Measurements from ENCODE around the gene ZSCAN20. TPM values are rescaled to one million over a fixed set of nuclear protein-coding genes. Genes with fewer than 3 reads are reported as not detected.

ZSCAN20 gene
- total RNA-seq, 1 donor from 2014 or later = 14.8 TPM

DNA sequence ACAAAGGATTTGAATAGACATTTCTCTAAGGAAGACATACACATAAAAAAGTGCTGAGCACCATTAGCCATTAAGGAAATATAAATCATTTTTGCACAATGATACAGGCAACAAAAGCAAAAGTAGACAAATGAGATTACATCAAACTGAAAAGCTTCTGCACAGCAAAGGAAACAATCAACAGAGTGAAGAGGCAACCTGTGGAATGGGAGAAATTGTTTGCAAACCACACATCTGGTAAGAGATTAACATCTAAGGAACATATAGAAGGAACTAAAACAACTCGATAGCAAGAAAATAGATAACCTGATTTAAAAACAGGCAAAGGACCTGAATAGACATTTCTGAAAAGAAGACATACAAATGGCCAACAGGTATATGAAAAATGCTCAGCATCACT, 57.5 kb downstream of the ZSCAN20 start:
- DNase-seq (ENCODE audit: low spot score) = no peak
- no peak overlapping the region for H3K4me2 ChIP-seq
- H4K20me1 ChIP-seq (ENCODE audit: low read depth) = no peaks in the 10 kb centered on the region
- H3K4me3 ChIP-seq = no peak overlapping the region
- H3K4me3 Mint-ChIP-seq = no peak overlapping the region
- TF ChIP-seq EZH2 (IDR thresholded peaks at IDR 0.05) (no peak), EZH2phosphoT487 (IDR thresholded peaks at IDR 0.05) (no peak)
- TF ChIP-seq, protein P1, sequence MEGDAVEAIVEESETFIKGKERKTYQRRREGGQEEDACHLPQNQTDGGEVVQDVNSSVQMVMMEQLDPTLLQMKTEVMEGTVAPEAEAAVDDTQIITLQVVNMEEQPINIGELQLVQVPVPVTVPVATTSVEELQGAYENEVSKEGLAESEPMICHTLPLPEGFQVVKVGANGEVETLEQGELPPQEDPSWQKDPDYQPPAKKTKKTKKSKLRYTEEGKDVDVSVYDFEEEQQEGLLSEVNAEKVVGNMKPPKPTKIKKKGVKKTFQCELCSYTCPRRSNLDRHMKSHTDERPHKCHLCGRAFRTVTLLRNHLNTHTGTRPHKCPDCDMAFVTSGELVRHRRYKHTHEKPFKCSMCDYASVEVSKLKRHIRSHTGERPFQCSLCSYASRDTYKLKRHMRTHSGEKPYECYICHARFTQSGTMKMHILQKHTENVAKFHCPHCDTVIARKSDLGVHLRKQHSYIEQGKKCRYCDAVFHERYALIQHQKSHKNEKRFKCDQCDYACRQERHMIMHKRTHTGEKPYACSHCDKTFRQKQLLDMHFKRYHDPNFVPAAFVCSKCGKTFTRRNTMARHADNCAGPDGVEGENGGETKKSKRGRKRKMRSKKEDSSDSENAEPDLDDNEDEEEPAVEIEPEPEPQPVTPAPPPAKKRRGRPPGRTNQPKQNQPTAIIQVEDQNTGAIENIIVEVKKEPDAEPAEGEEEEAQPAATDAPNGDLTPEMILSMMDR (IDR thresholded peaks at IDR 0.05) = no peak
- no peak overlapping the region for H3K27ac ChIP-seq
- no peak overlapping the region for H3K9ac ChIP-seq
- H2AFZ ChIP-seq (replicated peaks) = no peak overlapping the region
- no peaks in the 10 kb centered on the region for H3K36me3 ChIP-seq
- H3K9me3 ChIP-seq (ENCODE audit: low read depth) = no peaks in the 10 kb centered on the region
- H3K79me2 ChIP-seq (ENCODE audit: low read depth) = no peaks in the 10 kb centered on the region
- H3K36me3 Mint-ChIP-seq = no peaks in the 10 kb centered on the region
- H3K27me3 Mint-ChIP-seq (ENCODE audit: insufficient read depth, low read depth) = peaks cover 2% of the 10 kb centered on the region
- H3F3A ChIP-seq (ENCODE audit: low read depth) = no peaks in the 10 kb centered on the region
- H3K27ac Mint-ChIP-seq = no peak overlapping the region
- peaks cover 4% of the 10 kb centered on the region for H3K4me1 Mint-ChIP-seq
- no peaks in the 10 kb centered on the region for H3K4me1 ChIP-seq
- no peaks in the 10 kb centered on the region for H3K27me3 ChIP-seq
- H3K9me3 Mint-ChIP-seq = no peaks in the 10 kb centered on the region

DNA sequence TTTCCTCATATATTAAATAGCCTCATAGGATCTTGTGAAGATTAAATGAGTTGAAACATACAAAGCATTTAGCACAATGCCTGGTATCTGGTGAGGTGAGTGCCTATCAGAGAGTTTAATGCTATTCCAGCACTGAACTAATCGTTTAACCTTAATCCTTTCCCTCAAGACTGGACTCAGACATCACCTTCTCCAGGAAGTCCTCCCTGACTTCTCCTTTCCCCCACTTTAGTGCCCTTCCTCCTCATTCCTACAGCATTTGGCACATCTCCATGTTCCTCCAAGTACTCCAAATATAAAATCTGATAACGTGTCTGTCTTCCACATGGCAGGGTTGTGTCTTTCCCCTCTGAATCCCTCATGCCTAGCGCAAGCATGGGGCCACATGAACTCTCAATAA, 59.8 kb downstream of the ZSCAN20 start:
- no peak overlapping the region for H3K9ac ChIP-seq
- H3K9me3 Mint-ChIP-seq = no peaks in the 10 kb centered on the region
- no peak overlapping the region for H3K4me2 ChIP-seq
- H3K36me3 ChIP-seq = no peaks in the 10 kb centered on the region
- H4K20me1 ChIP-seq (ENCODE audit: low read depth) = no peaks in the 10 kb centered on the region
- TF ChIP-seq EZH2 (IDR thresholded peaks at IDR 0.05) (no peak), EZH2phosphoT487 (IDR thresholded peaks at IDR 0.05) (no peak)
- TF ChIP-seq, protein P1 (IDR thresholded peaks at IDR 0.05) = no peak
- peaks cover 2% of the 10 kb centered on the region for H3K27me3 Mint-ChIP-seq (ENCODE audit: insufficient read depth, low read depth)
- H3K4me1 Mint-ChIP-seq = peaks cover 4% of the 10 kb centered on the region
- no peaks in the 10 kb centered on the region for H3K9me3 ChIP-seq (ENCODE audit: low read depth)
- H3K27ac ChIP-seq = no peak overlapping the region
- H3K4me1 ChIP-seq = no peaks in the 10 kb centered on the region
- H2AFZ ChIP-seq (replicated peaks) = no peak overlapping the region
- no peak overlapping the region for H3K27ac Mint-ChIP-seq
- H3K79me2 ChIP-seq (ENCODE audit: low read depth) = no peaks in the 10 kb centered on the region
- peak overlapping the region; percentile 11 for H3K4me3 Mint-ChIP-seq
- H3K36me3 Mint-ChIP-seq = peaks cover 4% of the 10 kb centered on the region
- no peaks in the 10 kb centered on the region for H3F3A ChIP-seq (ENCODE audit: low read depth)
- no peaks in the 10 kb centered on the region for H3K27me3 ChIP-seq
- no peak for DNase-seq (ENCODE audit: low spot score)
- H3K4me3 ChIP-seq = no peak overlapping the region

- peaks cover 4% of the 10 kb centered on the region for H3K4me1 Mint-ChIP-seq
- Histone ChIP-seq H4K20me1 (ENCODE audit: low read depth) (no peaks in the 10 kb centered on the region), H3K9me3 (ENCODE audit: low read depth) (no peaks in the 10 kb centered on the region), H3K27ac (no peak overlapping the region), H3K36me3 (no peaks in the 10 kb centered on the region), H3K9ac (no peak overlapping the region), H3K4me2 (no peak overlapping the region), H3K4me1 (no peaks in the 10 kb centered on the region), H3F3A (ENCODE audit: low read depth) (no peaks in the 10 kb centered on the region), H3K27me3 (no peaks in the 10 kb centered on the region), H3K79me2 (ENCODE audit: low read depth) (no peaks in the 10 kb centered on the region), H3K4me3 (no peak overlapping the region), H2AFZ (replicated peaks) (no peak overlapping the region)
- no peak overlapping the region for H3K4me3 Mint-ChIP-seq
- H3K36me3 Mint-ChIP-seq = peaks cover 4% of the 10 kb centered on the region
- no peaks in the 10 kb centered on the region for H3K9me3 Mint-ChIP-seq
- DNase-seq (ENCODE audit: low spot score) = no peak
- no peak overlapping the region for H3K27ac Mint-ChIP-seq
- peaks cover 2% of the 10 kb centered on the region for H3K27me3 Mint-ChIP-seq (ENCODE audit: insufficient read depth, low read depth)
- TF ChIP-seq, protein P1 (IDR thresholded peaks at IDR 0.05) = no peak
- TF ChIP-seq EZH2phosphoT487 (IDR thresholded peaks at IDR 0.05) = no peak
- TF ChIP-seq EZH2 (IDR thresholded peaks at IDR 0.05) = no peak
Measured at GRCh38 chr1:33532936-33533335, 60.5 kb downstream of the ZSCAN20 start.
